H9 (cell line): ENCODE data around the gene MTMR3. TPM values are rescaled to one million over a fixed set of nuclear protein-coding genes. Genes with fewer than 3 reads are reported as not detected.

Experiments used
- DNase-seq: peaks from one replicate; pipeline ENCODE4 v3.0.0-alpha.2; 2017
- H2AFZ ChIP-seq: one replicate; pipeline ENCODE4 v1.6.1; 2013; ENCODE audit warnings: mild to moderate bottlenecking, low read length, control low read depth, moderate library complexity
- H2AK5ac ChIP-seq: 2 replicates; pipeline ENCODE4 v1.6.1; 2013; ENCODE audit warnings: low read length, control low read depth, mixed read lengths; ENCODE audit not compliant: insufficient read length
- H2BK120ac ChIP-seq: one replicate; pipeline ENCODE4 v1.6.1; 2013; ENCODE audit warnings: low read depth, mild to moderate bottlenecking, low read length, control low read depth, inconsistent platforms; ENCODE audit not compliant: poor library complexity, severe bottlenecking
- H2BK12ac ChIP-seq: 2 replicates; pipeline ENCODE4 v1.6.1; 2013; ENCODE audit warnings: low read length, control low read depth, mixed read lengths, low read depth; ENCODE audit not compliant: insufficient read length
- H2BK15ac ChIP-seq: 2 replicates; pipeline ENCODE4 v1.6.1; 2013; ENCODE audit warnings: low read depth, low read length, control low read depth
- H2BK20ac ChIP-seq: one replicate; pipeline ENCODE4 v1.6.1; 2013; ENCODE audit warnings: low read depth, mild to moderate bottlenecking, low read length, control low read depth, inconsistent platforms; ENCODE audit not compliant: poor library complexity, severe bottlenecking
- H2BK5ac ChIP-seq: 2 replicates; pipeline ENCODE4 v1.6.1; 2013; ENCODE audit warnings: low read length, control low read depth, mixed read lengths; ENCODE audit not compliant: insufficient read length
- H3K14ac ChIP-seq: 2 replicates; pipeline ENCODE4 v1.6.1; 2013; ENCODE audit warnings: low read length, control low read depth; ENCODE audit not compliant: insufficient read depth
- H3K18ac ChIP-seq: 2 replicates; pipeline ENCODE4 v1.6.1; 2013; ENCODE audit warnings: low read depth, mild to moderate bottlenecking, mixed read lengths, low read length, control low read depth; ENCODE audit not compliant: insufficient read length
- H3K23ac ChIP-seq: 2 replicates; pipeline ENCODE4 v1.6.1; 2013; ENCODE audit warnings: low read length, control low read depth, mixed read lengths, low read depth; ENCODE audit not compliant: insufficient read length
- H3K23me2 ChIP-seq: 2 replicates; pipeline ENCODE4 v1.6.1; 2013; ENCODE audit warnings: low read depth, mild to moderate bottlenecking, mixed read lengths, low read length, control low read depth; ENCODE audit not compliant: insufficient read length, poor library complexity, severe bottlenecking
- H3K27ac ChIP-seq: 2 replicates; pipeline ENCODE4 v1.5.1; 2013; ENCODE audit warnings: low read length, control low read depth, mixed read lengths, low read depth; ENCODE audit not compliant: insufficient read length
- H3K27me3 ChIP-seq: 2 replicates; pipeline ENCODE4 v1.6.1; 2013; ENCODE audit warnings: low read length, control low read depth, inconsistent platforms; ENCODE audit not compliant: insufficient read depth
- H3K4ac ChIP-seq: 2 replicates; pipeline ENCODE4 v1.6.1; 2013; ENCODE audit warnings: low read depth, mild to moderate bottlenecking, control low read depth, inconsistent platforms, low read length, moderate library complexity
- H3K4me1 ChIP-seq: 2 replicates; pipeline ENCODE4 v1.6.1; 2013; ENCODE audit warnings: low read length, control low read depth, inconsistent platforms; ENCODE audit not compliant: insufficient read depth
- H3K4me2 ChIP-seq: 2 replicates; pipeline ENCODE4 v1.6.1; 2013; ENCODE audit warnings: low read length, control low read depth, mixed read lengths; ENCODE audit not compliant: insufficient read length, insufficient read depth
- H3K56ac ChIP-seq: 2 replicates; pipeline ENCODE4 v1.6.1; 2013; ENCODE audit warnings: low read depth, mild to moderate bottlenecking, mixed read lengths, low read length, control low read depth; ENCODE audit not compliant: insufficient read length
- H3K79me1 ChIP-seq: 2 replicates; pipeline ENCODE4 v1.6.1; 2013; ENCODE audit warnings: low read depth, mild to moderate bottlenecking, moderate library complexity, low read length, control low read depth, inconsistent platforms; ENCODE audit not compliant: insufficient read depth, poor library complexity, severe bottlenecking
- H3K79me2 ChIP-seq: 2 replicates; pipeline ENCODE4 v1.6.1; 2013; ENCODE audit warnings: low read length, control low read depth, inconsistent platforms; ENCODE audit not compliant: insufficient read depth
- H3K9ac ChIP-seq: 2 replicates; pipeline ENCODE4 v1.6.1; 2013; ENCODE audit warnings: low read length, control low read depth, mixed read lengths; ENCODE audit not compliant: insufficient read length; ENCODE audit errors: extremely low read depth
- H3K9me3 ChIP-seq: one replicate; pipeline ENCODE4 v1.6.1; 2013; ENCODE audit warnings: low read depth, low read length, inconsistent platforms; ENCODE audit not compliant: control insufficient read depth
- H3T11ph ChIP-seq: one replicate; pipeline ENCODE4 v1.6.1; 2013; ENCODE audit warnings: mild to moderate bottlenecking, low read length, control low read depth, inconsistent platforms
- H4K20me1 ChIP-seq: one replicate; pipeline ENCODE4 v1.6.1; 2013; ENCODE audit not compliant: control insufficient read depth, insufficient read length, insufficient read depth
- H4K5ac ChIP-seq: 2 replicates; pipeline ENCODE4 v1.6.1; 2013; ENCODE audit warnings: low read depth, mild to moderate bottlenecking, mixed read lengths, low read length, control low read depth; ENCODE audit not compliant: insufficient read length
- H4K8ac ChIP-seq: replicated peaks from 2 replicates; pipeline ENCODE4 v1.6.1; 2013; ENCODE audit warnings: low read length, control low read depth, mixed read lengths, low read depth; ENCODE audit not compliant: insufficient read length
- H4K91ac ChIP-seq: 2 replicates; pipeline ENCODE4 v1.6.1; 2013; ENCODE audit warnings: low read depth, mild to moderate bottlenecking, moderate library complexity, mixed read lengths, low read length, control low read depth; ENCODE audit not compliant: insufficient read length
- H3K27ac Mint-ChIP-seq, 3 experiments: 2 replicates in 2 of 3; 3 replicates in 1 of 3; pipeline ENCODE4 v1.8.0; 2020 to 2021; ENCODE audit warnings: mixed read lengths in 3 of 3, mild to moderate bottlenecking in 1 of 3, moderate library complexity in 1 of 3
- H3K27me3 Mint-ChIP-seq: 2 replicates; pipeline ENCODE4 v1.8.0; 2021; ENCODE audit warnings: low read depth, mild to moderate bottlenecking, moderate library complexity, mixed read lengths
- H3K36me3 Mint-ChIP-seq, 3 experiments: 2 replicates in 2 of 3; 3 replicates in 1 of 3; pipeline ENCODE4 v1.8.0; 2020 to 2021; ENCODE audit warnings: low read depth in 3 of 3, mixed read lengths in 3 of 3; ENCODE audit not compliant: insufficient read depth in 1 of 3
- H3K4me1 Mint-ChIP-seq, 2 experiments: 2 replicates each; pipeline ENCODE4 v1.8.0; 2020; ENCODE audit warnings: mixed read lengths in 2 of 2
- H3K4me3 Mint-ChIP-seq, 2 experiments: 2 replicates in 1 of 2; 3 replicates in 1 of 2; pipeline ENCODE4 v1.8.0; 2020 to 2021; ENCODE audit warnings: mild to moderate bottlenecking in 2 of 2, mixed read lengths in 2 of 2, moderate library complexity in 1 of 2
- H3K9me3 Mint-ChIP-seq, 2 experiments: 2 replicates in 1 of 2; 3 replicates in 1 of 2; pipeline ENCODE4 v1.8.0; 2020; ENCODE audit warnings: mild to moderate bottlenecking in 2 of 2, mixed read lengths in 2 of 2, moderate library complexity in 1 of 2
- CTCF ChIP-seq: fragments of 200-600 bp; sonication (generic); conservative IDR thresholded peaks from 3 replicates; pipeline ENCODE4 v1.8.0; 2021; ENCODE audit warnings: antibody characterized with exemption, mild to moderate bottlenecking
- WGBS: extraction: QIAGEN DNeasy Blood & Tissue Kit; methylation state at CpG from one replicate; pipeline ENCODE4 v1.1.7; 2013; ENCODE audit warnings: missing lambda C conversion rate, low lambda C conversion rate, mixed read lengths; ENCODE audit not compliant: insufficient read length; ENCODE audit errors: extremely low coverage; 5-methylcytosine and 5-hydroxymethylcytosine counted together
- total RNA-seq: library from RNA; stranded (reverse); gene quantifications from 2 replicates; pipeline ENCODE4 v1.2.1, GENCODE V29; 2021

The MTMR3 gene
- total RNA-seq, 1 experiment from 2014 or later: 19.8 TPM

- no peak overlapping the region for H2BK12ac ChIP-seq
- no peaks in the 10 kb centered on the region for H3K27me3 Mint-ChIP-seq
- no peak overlapping the region for H3K27ac ChIP-seq
- no peak overlapping the region for H3K9ac ChIP-seq
- H2BK120ac ChIP-seq: no peak overlapping the region
- H3K79me1 ChIP-seq: peaks cover 4% of the 10 kb centered on the region
- H3K18ac ChIP-seq: no peak overlapping the region
- H2BK5ac ChIP-seq: no peak overlapping the region
- H3K36me3 Mint-ChIP-seq: no peaks in the 10 kb centered on the region
- no peak overlapping the region for H3K27ac Mint-ChIP-seq
- H2AK5ac ChIP-seq: no peak overlapping the region
- no peaks in the 10 kb centered on the region for H3K23me2 ChIP-seq
- no peak overlapping the region for H4K8ac ChIP-seq
- H2BK15ac ChIP-seq: no peak overlapping the region
- H3K14ac ChIP-seq: no peak overlapping the region
- H3K23ac ChIP-seq: no peak overlapping the region
- peaks cover 31 to 35% of the 10 kb centered on the region in 2 experiments for H3K4me1 Mint-ChIP-seq
- H3K9me3 ChIP-seq: no peaks in the 10 kb centered on the region
- no peaks in the 10 kb centered on the region for H4K20me1 ChIP-seq
- WGBS: no CpG with 5 or more reads among the region's 9 CpGs
- no peak overlapping the region for H2AFZ ChIP-seq
- H3T11ph ChIP-seq: no peak overlapping the region
- no peaks in the 10 kb centered on the region; the same call in 1 of the 2 replicates for H3K4me1 ChIP-seq
- H4K5ac ChIP-seq: no peak overlapping the region
- DNase-seq: no peak
- H3K4me2 ChIP-seq: no peak overlapping the region
- TF ChIP-seq CTCF: no peak
- H4K91ac ChIP-seq: no peak overlapping the region
- H3K4ac ChIP-seq: no peak overlapping the region
- no peak overlapping the region for H2BK20ac ChIP-seq
- peaks cover 2% of the 10 kb centered on the region; the same call in 1 of the 2 replicates for H3K79me2 ChIP-seq
- no peaks in the 10 kb centered on the region for H3K9me3 Mint-ChIP-seq
- no peak overlapping the region for H3K4me3 Mint-ChIP-seq
- no peak overlapping the region for H3K56ac ChIP-seq
- no peaks in the 10 kb centered on the region for H3K27me3 ChIP-seq
These were observed 71.4 kb downstream of the MTMR3 start for GRCh38 chr22:29954203-29954855.
